K562 (cell line): ENCODE measurements around the gene DOK3. TPM values are rescaled to one million over a fixed set of nuclear protein-coding genes. Genes with fewer than 3 reads are reported as not detected.
A peak's percentile ranks its signal among the peaks of the same experiment; 100 is the strongest.

Experiments
- ATAC-seq: fragments of 200-7000 bp; cut with Tn5 transposase; 3 replicates; pipeline ENCODE4 v1.9.1; 2020; ENCODE audit warnings: moderate library complexity
- BruUV-seq: library from RNA; stranded (reverse); fragments of 400-500 nt; replicated peaks from 2 replicates; lab custom pipeline; 2021; lab: Mats Ljungman, UMichigan
- CTCF ChIA-PET: fragments of 300-600 bp; formaldehyde crosslinking; extraction: SDS; loops from one replicate; lab custom pipeline; 2021; ENCODE audit warnings: low intra/inter-chr PET ratio; lab: Yijun Ruan, JAX
- POLR2A ChIA-PET: fragments of 300-600, 350-650 bp; sonication (Branson Sonifier 250); formaldehyde crosslinking; extraction: SDS; loops from one replicate; lab custom pipeline; 2021; ENCODE audit warnings: antibody characterized with exemption, inconsistent platforms; lab: Yijun Ruan, JAX
- DNase-seq, 4 experiments: peaks; one replicate each; pipeline versions ENCODE4 v3.0.0 to v3.0.0-alpha.2; 2011 to 2018; ENCODE audit warnings: low spot score in 3 of 4, mixed read lengths in 3 of 4; ENCODE audit errors: extremely low read depth in 1 of 4
- FAIRE-seq: peaks from 2 replicates; lab custom pipeline; 2011; peaks lifted over from hg19 to GRCh38; lab: Jason Lieb, UNC
- H2AFZ ChIP-seq: 2 replicates; pipeline ENCODE4 v1.6.0; 2011; ENCODE audit warnings: low read depth, low read length, control low read depth, inconsistent platforms
- H3K27ac ChIP-seq: fragments of 200-600 bp; 3 replicates; pipeline ENCODE4 v1.8.0; 2011; ENCODE audit warnings: low read depth, mild to moderate bottlenecking, control low read depth, inconsistent platforms, low read length, moderate library complexity, mixed read lengths; ENCODE audit errors: extremely low read depth
- H3K27me3 ChIP-seq, 2 experiments: fragments of 300-600 bp in 1 of 2; 2 replicates in 1 of 2; 3 replicates in 1 of 2; pipeline versions ENCODE4 v1.6.0 to v1.8.0; 2011; ENCODE audit warnings: inconsistent platforms in 2 of 2, low read length in 2 of 2, mild to moderate bottlenecking in 1 of 2, mixed read lengths in 1 of 2, moderate library complexity in 1 of 2; ENCODE audit not compliant: control insufficient read depth in 2 of 2, insufficient read depth in 2 of 2
- H3K36me3 ChIP-seq: fragments of 300-600 bp; 3 replicates; pipeline ENCODE4 v1.8.0; 2011; ENCODE audit warnings: mild to moderate bottlenecking, low read length, inconsistent platforms; ENCODE audit not compliant: control insufficient read depth, insufficient read depth
- H3K4me1 ChIP-seq, 2 experiments: fragments of 200-600 bp in 1 of 2; replicated peaks in 1 of 2; 2 replicates in 1 of 2; 3 replicates in 1 of 2; pipeline versions ENCODE4 v1.5.1 to v1.8.0; 2011; ENCODE audit warnings: inconsistent platforms in 2 of 2, low read length in 2 of 2, mild to moderate bottlenecking in 1 of 2, mixed read lengths in 1 of 2, moderate library complexity in 1 of 2; ENCODE audit not compliant: control insufficient read depth in 2 of 2, insufficient read depth in 2 of 2
- H3K4me2 ChIP-seq: 2 replicates; pipeline ENCODE4 v1.6.1; 2011; ENCODE audit warnings: low read length, control low read depth, inconsistent platforms, mixed read lengths; ENCODE audit not compliant: insufficient read depth
- H3K4me3 ChIP-seq: fragments of 200-600 bp; sonication (generic), shearing (Covaris generic); 2 replicates; pipeline ENCODE4 v1.5.1; 2016; ENCODE audit warnings: control low read depth, inconsistent platforms
- H3K79me2 ChIP-seq: fragments of 200-600 bp; 3 replicates; pipeline ENCODE4 v1.8.0; 2011; ENCODE audit warnings: low read length, inconsistent platforms; ENCODE audit not compliant: control insufficient read depth, insufficient read depth
- H3K9ac ChIP-seq, 2 experiments: 2 replicates each; pipeline versions ENCODE4 v1.6.0 to v1.6.1; 2011; ENCODE audit warnings: low read depth in 2 of 2, low read length in 2 of 2, control low read depth in 1 of 2, inconsistent platforms in 1 of 2, mild to moderate bottlenecking in 1 of 2, mixed read lengths in 1 of 2; ENCODE audit not compliant: insufficient read depth in 1 of 2
- H3K9me1 ChIP-seq: one replicate; pipeline ENCODE4 v1.6.0; 2011; ENCODE audit warnings: inconsistent platforms, mild to moderate bottlenecking, low read length, moderate library complexity; ENCODE audit not compliant: control insufficient read depth, insufficient read depth
- H3K9me3 ChIP-seq: replicated peaks from 2 replicates; pipeline ENCODE4 v1.5.1; 2011; ENCODE audit warnings: low read depth, low read length, inconsistent platforms; ENCODE audit not compliant: control insufficient read depth, insufficient read depth
- H4K20me1 ChIP-seq: replicated peaks from 2 replicates; pipeline ENCODE4 v1.6.1; 2011; ENCODE audit warnings: low read length, inconsistent platforms, mixed read lengths; ENCODE audit not compliant: control insufficient read depth, insufficient read depth
- ARID1B ChIP-seq: fragments of 450-650 bp; IDR thresholded peaks from 2 replicates; pipeline ENCODE4 v1.6.1; 2016; ENCODE audit warnings: antibody characterized with exemption, mild to moderate bottlenecking, inconsistent platforms
- KAT2B ChIP-seq: IDR thresholded peaks from one replicate; pipeline ENCODE4 v1.6.1; 2012; ENCODE audit warnings: low read depth, mild to moderate bottlenecking, control low read depth, inconsistent platforms, low read length, moderate library complexity
- POLR2H ChIP-seq: IDR thresholded peaks from 2 replicates; pipeline ENCODE4 v1.6.1; 2016; ENCODE audit warnings: missing genetic modification characterization, low read depth, mild to moderate bottlenecking, control low read depth, missing compliant biosample characterization, moderate library complexity
- RAD21 ChIP-seq, 2 experiments: fragments of 250-450 bp in 1 of 2; fragments of 450-650 bp in 1 of 2; sonication (Bioruptor Pico) in 1 of 2; formaldehyde crosslinking in 1 of 2; IDR thresholded peaks in 1 of 2; conservative IDR thresholded peaks in 1 of 2; 2 replicates each; pipeline versions ENCODE4 v1.4.0 to v1.8.0; 2020 to 2022; ENCODE audit warnings: mild to moderate bottlenecking in 2 of 2, moderate library complexity in 1 of 2
- ZFX ChIP-seq: sonication (generic); formaldehyde crosslinking; IDR thresholded peaks from 2 replicates; pipeline ENCODE4 v1.8.0; 2022; ENCODE audit warnings: mild to moderate bottlenecking, missing genetic modification reagents, moderate library complexity
- ZKSCAN1 ChIP-seq: fragments of 150-350 bp; IDR thresholded peaks from 2 replicates; pipeline ENCODE4 v1.6.1; 2016; ENCODE audit warnings: low read depth, low read length
- ZNF561 ChIP-seq: fragments of 450-650 bp; formaldehyde crosslinking; conservative IDR thresholded peaks from 2 replicates; pipeline ENCODE4 v1.4.0; 2020; ENCODE audit warnings: mild to moderate bottlenecking, moderate library complexity
- ZNF696 ChIP-seq: fragments of 250-450 bp; sonication (Bioruptor Pico); conservative IDR thresholded peaks from 2 replicates; pipeline ENCODE4 v1.4.0; 2020; ENCODE audit warnings: mild to moderate bottlenecking, moderate library complexity
- WGBS: fragments of 100-300 bp; shearing (Covaris generic); methylation state at CpG from one replicate; pipeline ENCODE4 v1.1.6; 2016; ENCODE audit warnings: low coverage, mixed read lengths; ENCODE audit not compliant: insufficient coverage; ENCODE audit errors: missing lambda C conversion rate; 5-methylcytosine and 5-hydroxymethylcytosine counted together
- in situ Hi-C: fragments of 300-500 bp; cut with MboI; formaldehyde crosslinking; loops from 4 replicates; pipeline ENCODE4 v1.15.0; 2018; ENCODE audit warnings: inconsistent platforms, mixed read lengths
- intact Hi-C: fragments of 100-400 bp; cut with micrococcal nuclease; formaldehyde crosslinking; loops from 2 replicates; pipeline ENCODE4 v1.14.2; 2022
- polyA plus RNA-seq, 8 experiments: library from polyadenylated mRNA; depleted of rRNA in 4 of 8; stranded (reverse) in 5 of 8; unstranded in 3 of 8; fragments of >200 nt; fragmentation: Nextera tagmentation in 2 of 8; fragmentation: Illumina TruSeq in 1 of 8; extraction: Ambion mirVana in 2 of 8; extraction: Trizol in 1 of 8; gene quantifications; 2 replicates each; pipeline versions ENCODE4 v1.2.1 to v1.2.3, GENCODE V29; 2011 to 2014; ENCODE audit warnings: inconsistent platforms in 1 of 8, missing spikeins in 1 of 8
- total RNA-seq, 7 experiments: library from RNA; depleted of rRNA in 6 of 7; stranded (reverse); fragments of >200 nt in 6 of 7; fragmentation: Illumina TruSeq in 2 of 7; extraction: Trizol in 2 of 7; gene quantifications; 2 replicates each; pipeline versions ENCODE4 v1.2.1 to v1.2.3, GENCODE V29; 2011 to 2021; ENCODE audit warnings: low replicate concordance in 1 of 7
- TF ChIP-seq, protein P1 (sequence below): sonication (generic); formaldehyde crosslinking; IDR thresholded peaks from 2 replicates; pipeline ENCODE4 v1.8.0; 2022; ENCODE audit warnings: missing genetic modification reagents, mild to moderate bottlenecking, moderate library complexity, borderline replicate concordance
- TF ChIP-seq, protein P2 (sequence below), 3 experiments: fragments of 200-800 bp in 1 of 3; sonication (Bioruptor generic) in 1 of 3; sonication (generic) in 1 of 3; formaldehyde crosslinking in 1 of 3; IDR thresholded peaks; 2 replicates each; pipeline versions ENCODE4 v1.6.1 to v1.8.0; 2016 to 2022; ENCODE audit warnings: mild to moderate bottlenecking in 2 of 3, missing compliant biosample characterization in 2 of 3, missing genetic modification characterization in 2 of 3, missing genetic modification reagents in 1 of 3
- TF ChIP-seq, protein P3 (sequence below), 2 experiments: fragments of 200-800 bp in 1 of 2; sonication (Bioruptor generic) in 1 of 2; sonication (generic) in 1 of 2; formaldehyde crosslinking in 1 of 2; IDR thresholded peaks in 1 of 2; conservative IDR thresholded peaks in 1 of 2; 2 replicates each; pipeline versions ENCODE4 v1.5.0 to v1.6.1; 2016 to 2020; ENCODE audit warnings: missing compliant biosample characterization in 1 of 2, missing genetic modification characterization in 1 of 2, missing genetic modification reagents in 1 of 2
- TF ChIP-seq, protein P4 (sequence below), 2 experiments: fragments of 450-650 bp in 1 of 2; IDR thresholded peaks; 2 replicates each; pipeline ENCODE4 v1.6.1; 2011 to 2017; ENCODE audit warnings: low read depth in 2 of 2, antibody characterized with exemption in 1 of 2, borderline replicate concordance in 1 of 2, low read length in 1 of 2, mild to moderate bottlenecking in 1 of 2, mixed read lengths in 1 of 2; ENCODE audit not compliant: control insufficient read depth in 1 of 2

Gene DOK3
- total and polyA plus RNA-seq, 9 of the 15 experiments (the other 6 are each of a cell fraction or from before 2014, with no cell fraction given) = 1.3 to 23.0 (median 8.0) TPM

DNA sequence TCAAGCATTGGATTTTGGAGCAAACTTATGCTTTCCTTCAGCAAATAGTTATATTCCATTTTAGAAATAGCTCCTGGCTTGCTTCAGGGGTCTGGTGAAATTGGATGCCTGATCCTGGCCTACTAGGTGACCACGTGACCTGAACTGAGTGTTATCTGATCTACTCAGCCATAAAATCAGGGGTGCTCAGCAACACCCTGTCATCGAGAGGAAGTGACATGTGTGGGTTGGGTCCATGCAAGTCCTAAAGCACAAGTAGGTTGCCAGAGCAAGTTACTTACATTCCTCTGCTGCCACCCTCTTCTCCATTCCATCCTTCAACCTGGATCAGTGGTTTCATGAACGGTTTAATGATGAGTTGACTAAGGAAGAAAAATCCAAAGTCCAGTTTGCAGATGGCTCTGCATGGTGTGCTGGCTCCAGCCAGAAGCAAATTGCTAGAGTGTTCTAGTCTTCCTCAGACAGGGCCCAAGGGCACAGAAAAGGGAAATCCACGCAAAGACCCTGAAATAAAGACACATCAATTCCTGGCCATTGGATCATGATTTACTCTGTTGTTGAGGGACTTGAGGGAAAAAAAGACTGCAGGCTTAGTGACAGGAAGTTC, 47.5 kb upstream of the DOK3 start:
- Histone ChIP-seq H3K9me3 (no peaks in the 10 kb centered on the region), H3K36me3 (peaks cover 10% of the 10 kb centered on the region), H3K79me2 (peaks cover 25% of the 10 kb centered on the region), H3K9me1 (no peaks in the 10 kb centered on the region), H3K9ac (0 out of 4 replicates have a peak overlapping the region, but pooled peaks of 1 of the 2 experiments have one; percentile 10), H3K27ac (peak overlapping the region; percentile 64), H3K4me1 (peaks cover 18 to 35% of the 10 kb centered on the region in 2 experiments), H2AFZ (peak overlapping the region; percentile 84), H3K4me2 (peak overlapping the region; percentile 35), H4K20me1 (peaks cover 16% of the 10 kb centered on the region), H3K27me3 (no peaks in the 10 kb centered on the region), H3K4me3 (no peak overlapping the region)
- ATAC-seq (peak; percentile 70), DNase-seq (peak; percentile 51 to 90 (median 72)), FAIRE-seq (peak; percentile 97)
- POLR2A ChIA-PET = interaction anchor here (0.6 to 0.9 kb wide), 3 partner anchors 8 to 43 kb away, joined by 3 to 4 read pairs (median 3); no protein-coding TSS in a partner anchor
- no TSS peak for BruUV-seq
- intact Hi-C loops (no loop called here), in situ Hi-C loops (no loop called here)
- 2% methylated on average over 4 of the region's 4 CpGs for WGBS
- CTCF ChIA-PET = no interaction called here
- TF ChIP-seq, protein P1, sequence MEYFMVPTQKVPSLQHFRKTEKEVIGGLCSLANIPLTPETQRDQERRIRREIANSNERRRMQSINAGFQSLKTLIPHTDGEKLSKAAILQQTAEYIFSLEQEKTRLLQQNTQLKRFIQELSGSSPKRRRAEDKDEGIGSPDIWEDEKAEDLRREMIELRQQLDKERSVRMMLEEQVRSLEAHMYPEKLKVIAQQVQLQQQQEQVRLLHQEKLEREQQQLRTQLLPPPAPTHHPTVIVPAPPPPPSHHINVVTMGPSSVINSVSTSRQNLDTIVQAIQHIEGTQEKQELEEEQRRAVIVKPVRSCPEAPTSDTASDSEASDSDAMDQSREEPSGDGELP (CRISPR knock-in tag) = 0 out of 2 replicates have a peak, but pooled peaks have one; percentile 36
- TF ChIP-seq, protein P2, sequence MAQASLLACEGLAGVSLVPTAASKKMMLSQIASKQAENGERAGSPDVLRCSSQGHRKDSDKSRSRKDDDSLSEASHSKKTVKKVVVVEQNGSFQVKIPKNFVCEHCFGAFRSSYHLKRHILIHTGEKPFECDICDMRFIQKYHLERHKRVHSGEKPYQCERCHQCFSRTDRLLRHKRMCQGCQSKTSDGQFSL (CRISPR knock-in tag; IDR thresholded peaks at IDR 0.05) = no peak
- TF ChIP-seq, protein P2 (tag; IDR thresholded peaks at IDR 0.05) = no peak
- 0 out of 2 replicates have a peak, but pooled peaks have one; percentile 40 for TF ChIP-seq ZKSCAN1
- no peak for TF ChIP-seq ZNF696 (CRISPR knock-in tag)
- TF ChIP-seq, protein P3, sequence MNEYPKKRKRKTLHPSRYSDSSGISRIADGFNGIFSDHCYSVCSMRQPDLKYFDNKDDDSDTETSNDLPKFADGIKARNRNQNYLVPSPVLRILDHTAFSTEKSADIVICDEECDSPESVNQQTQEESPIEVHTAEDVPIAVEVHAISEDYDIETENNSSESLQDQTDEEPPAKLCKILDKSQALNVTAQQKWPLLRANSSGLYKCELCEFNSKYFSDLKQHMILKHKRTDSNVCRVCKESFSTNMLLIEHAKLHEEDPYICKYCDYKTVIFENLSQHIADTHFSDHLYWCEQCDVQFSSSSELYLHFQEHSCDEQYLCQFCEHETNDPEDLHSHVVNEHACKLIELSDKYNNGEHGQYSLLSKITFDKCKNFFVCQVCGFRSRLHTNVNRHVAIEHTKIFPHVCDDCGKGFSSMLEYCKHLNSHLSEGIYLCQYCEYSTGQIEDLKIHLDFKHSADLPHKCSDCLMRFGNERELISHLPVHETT (CRISPR knock-in tag; conservative IDR thresholded peaks at IDR 0.05 in 1 of 2, IDR thresholded peaks at IDR 0.05 in 1 of 2) = peak in 1 of 2 experiments; percentile 62; a peak in 1 of 4 replicates
- TF ChIP-seq, protein P4, sequence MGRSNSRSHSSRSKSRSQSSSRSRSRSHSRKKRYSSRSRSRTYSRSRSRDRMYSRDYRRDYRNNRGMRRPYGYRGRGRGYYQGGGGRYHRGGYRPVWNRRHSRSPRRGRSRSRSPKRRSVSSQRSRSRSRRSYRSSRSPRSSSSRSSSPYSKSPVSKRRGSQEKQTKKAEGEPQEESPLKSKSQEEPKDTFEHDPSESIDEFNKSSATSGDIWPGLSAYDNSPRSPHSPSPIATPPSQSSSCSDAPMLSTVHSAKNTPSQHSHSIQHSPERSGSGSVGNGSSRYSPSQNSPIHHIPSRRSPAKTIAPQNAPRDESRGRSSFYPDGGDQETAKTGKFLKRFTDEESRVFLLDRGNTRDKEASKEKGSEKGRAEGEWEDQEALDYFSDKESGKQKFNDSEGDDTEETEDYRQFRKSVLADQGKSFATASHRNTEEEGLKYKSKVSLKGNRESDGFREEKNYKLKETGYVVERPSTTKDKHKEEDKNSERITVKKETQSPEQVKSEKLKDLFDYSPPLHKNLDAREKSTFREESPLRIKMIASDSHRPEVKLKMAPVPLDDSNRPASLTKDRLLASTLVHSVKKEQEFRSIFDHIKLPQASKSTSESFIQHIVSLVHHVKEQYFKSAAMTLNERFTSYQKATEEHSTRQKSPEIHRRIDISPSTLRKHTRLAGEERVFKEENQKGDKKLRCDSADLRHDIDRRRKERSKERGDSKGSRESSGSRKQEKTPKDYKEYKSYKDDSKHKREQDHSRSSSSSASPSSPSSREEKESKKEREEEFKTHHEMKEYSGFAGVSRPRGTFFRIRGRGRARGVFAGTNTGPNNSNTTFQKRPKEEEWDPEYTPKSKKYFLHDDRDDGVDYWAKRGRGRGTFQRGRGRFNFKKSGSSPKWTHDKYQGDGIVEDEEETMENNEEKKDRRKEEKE (IDR thresholded peaks at IDR 0.05; ENCODE audit: borderline replicate concordance in 1 of 2, control insufficient read depth in 1 of 2, low read depth in 2 of 2, low read length in 1 of 2) = no peak
- peak; percentile 66 for TF ChIP-seq ZFX (CRISPR knock-in tag)
- no peak for TF ChIP-seq KAT2B
- no peak for TF ChIP-seq ZNF561 (CRISPR knock-in tag)
- peak; percentile 65 for TF ChIP-seq ARID1B
- TF ChIP-seq RAD21 (CRISPR knock-in tag; conservative IDR thresholded peaks at IDR 0.05 in 1 of 2, IDR thresholded peaks at IDR 0.05 in 1 of 2) = no peak
- TF ChIP-seq POLR2H (tag) = peak; percentile 69; the same call in 1 of the 2 replicates
